ENCODE data around the gene HBD. TPM values are rescaled to one million over a fixed set of nuclear protein-coding genes. Genes with fewer than 3 reads are reported as not detected.
"Not testable (repeated sequence)": the region's sequence is repeated elsewhere in the genome, so short reads cannot be mapped to it uniquely, and the experiment has no call there.

The HBD gene
- 0.32 and 0.44 TPM in 2 replicates for total RNA-seq (2014; rRNA removed; shearing (Covaris generic))

DNA sequence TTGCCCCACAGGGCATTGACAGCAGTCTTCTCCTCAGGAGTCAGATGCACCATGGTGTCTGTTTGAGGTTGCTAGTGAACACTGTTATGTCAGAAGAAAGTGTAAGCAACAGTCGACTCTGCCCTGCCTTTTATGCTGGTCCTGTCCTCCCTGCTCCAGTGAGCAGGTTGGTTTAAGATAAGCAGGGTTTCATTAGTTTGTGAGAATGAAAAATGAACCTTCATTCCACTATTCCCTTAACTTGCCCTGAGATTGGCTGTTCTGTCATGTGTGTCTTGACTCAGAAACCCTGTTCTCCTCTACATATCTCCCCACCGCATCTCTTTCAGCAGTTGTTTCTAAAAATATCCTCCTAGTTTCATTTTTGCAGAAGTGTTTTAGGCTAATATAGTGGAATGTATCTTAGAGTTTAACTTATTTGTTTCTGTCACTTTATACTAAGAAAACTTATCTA is at the start of gene HBD:
Gene HBD (minus strand): TSS at position 103 of the 454 bp plus-strand sequence. CDS start 50 bp downstream, at position 53.
- DNase-seq (ENCODE audit: low read depth): peak; percentile 55

DNA sequence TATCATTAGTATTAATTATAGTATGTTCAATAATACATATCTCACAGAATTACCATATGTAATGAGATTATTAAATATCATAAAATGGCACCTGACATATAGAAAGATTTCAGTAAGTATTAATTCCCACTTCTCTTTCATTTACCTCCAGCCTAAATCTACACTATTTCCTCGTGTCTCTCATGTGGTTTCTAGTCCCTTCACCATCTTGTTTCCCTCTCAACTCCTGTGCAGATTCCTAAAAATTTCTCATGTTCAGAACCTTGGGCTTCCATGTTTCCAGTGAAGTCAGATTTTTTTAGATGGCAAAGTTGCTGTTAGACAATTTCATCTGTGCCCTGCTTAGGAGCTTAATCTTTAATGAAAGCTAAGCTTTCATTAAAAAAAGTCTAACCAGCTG is 49.6 kb upstream of the HBD start:
- DNase-seq (ENCODE audit: low read depth): no peak

DNA sequence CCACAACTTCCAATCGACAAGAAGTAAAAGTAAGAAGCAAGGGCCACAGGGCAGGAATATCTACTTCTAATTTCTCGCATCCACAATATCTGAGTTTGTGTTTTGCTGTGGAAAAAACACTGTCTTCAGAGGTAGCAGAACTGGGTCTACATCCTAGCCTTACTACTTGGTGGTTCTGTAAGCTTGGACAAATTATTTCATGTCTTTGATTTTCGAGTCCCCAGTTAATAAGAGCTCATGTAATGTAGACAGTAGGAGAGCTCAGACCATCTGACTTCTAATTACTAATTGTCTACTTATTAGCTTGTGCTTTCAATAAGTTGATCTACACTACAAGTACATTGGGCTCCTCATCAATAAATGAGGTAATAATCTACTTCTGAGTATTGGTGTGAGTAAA is 48.8 kb upstream of the HBD start:
- DNase-seq (ENCODE audit: low read depth): no peak

DNA sequence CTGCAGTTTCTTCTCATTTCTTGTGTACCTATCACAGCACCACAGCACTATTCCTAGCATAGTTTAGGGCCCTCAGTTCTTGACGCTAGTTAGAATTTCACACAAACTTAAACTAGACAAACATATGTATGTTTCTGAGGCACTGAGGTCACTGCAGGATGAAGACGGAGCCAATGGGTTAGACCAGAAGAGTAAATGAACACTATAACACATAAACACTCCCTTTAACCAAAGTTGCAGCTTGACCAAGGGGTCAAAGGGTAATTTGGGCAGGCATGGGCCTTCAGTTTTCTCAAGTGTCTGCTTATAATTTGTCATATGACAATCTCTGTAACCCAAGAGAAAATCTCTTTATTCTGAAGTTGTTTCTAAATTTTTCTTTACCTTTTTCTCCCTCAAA is 48.3 kb upstream of the HBD start:
- no peak for DNase-seq (ENCODE audit: low read depth)

DNA sequence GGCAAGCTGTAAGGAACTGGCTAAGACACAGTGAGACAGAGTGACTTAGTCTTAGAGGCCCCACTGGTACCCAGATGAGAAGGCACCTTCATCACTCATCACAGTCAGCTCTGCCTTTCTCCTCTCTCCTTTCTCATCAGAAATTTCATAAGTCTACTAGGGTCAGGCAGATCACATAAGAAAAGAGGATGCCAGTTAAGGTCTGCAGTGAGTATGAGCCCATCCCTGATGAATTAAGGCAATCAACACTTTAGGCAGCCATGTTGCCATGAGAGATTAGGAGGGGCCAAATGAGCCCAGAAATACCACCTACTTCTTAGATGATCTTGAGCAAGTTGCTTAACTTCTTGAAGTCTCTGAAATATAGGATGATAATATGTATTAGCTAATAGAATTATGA is 47.3 kb upstream of the HBD start:
- no peak for DNase-seq (ENCODE audit: low read depth)

DNA sequence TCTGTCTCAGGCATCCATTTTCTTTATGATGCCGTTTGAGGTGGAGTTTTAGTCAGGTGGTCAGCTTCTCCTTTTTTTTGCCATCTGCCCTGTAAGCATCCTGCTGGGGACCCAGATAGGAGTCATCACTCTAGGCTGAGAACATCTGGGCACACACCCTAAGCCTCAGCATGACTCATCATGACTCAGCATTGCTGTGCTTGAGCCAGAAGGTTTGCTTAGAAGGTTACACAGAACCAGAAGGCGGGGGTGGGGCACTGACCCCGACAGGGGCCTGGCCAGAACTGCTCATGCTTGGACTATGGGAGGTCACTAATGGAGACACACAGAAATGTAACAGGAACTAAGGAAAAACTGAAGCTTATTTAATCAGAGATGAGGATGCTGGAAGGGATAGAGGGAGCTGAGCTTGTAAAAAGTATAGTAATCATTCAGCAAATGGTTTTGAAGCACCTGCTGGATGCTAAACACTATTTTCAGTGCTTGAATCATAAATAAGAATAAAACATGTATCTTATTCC is 46.4 kb upstream of the HBD start:
- DNase-seq (ENCODE audit: low read depth): peak; percentile 99

DNA sequence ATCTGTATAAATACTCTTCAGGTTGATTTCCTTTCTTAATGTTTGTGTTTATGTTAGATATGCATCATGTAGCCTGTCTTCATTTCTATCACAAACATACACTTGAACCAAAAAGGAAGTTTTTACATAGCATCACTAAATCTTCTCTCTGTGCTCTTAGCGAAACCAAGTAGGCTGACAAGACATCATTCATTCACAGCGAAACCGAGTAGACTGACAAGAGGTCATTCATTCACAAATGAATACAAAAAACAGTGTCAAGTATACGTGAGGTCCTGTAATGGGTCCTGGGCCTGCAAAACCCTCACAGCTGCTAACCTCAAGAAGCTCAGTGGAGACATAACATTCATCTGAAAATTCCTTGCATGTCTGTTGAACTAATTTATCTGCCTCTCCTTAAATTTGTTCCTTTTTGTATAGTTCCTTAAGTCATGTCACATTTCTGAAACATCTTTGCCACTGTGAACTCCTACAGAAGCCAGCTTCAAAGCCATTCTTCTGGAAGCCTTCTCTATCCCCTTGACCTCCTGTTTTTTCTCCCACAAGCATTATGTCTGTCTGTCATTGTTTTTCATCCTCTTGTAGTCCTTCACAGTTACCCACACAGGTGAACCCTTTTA is 45.3 kb upstream of the HBD start:
- no peak for DNase-seq (ENCODE audit: low read depth)

DNA sequence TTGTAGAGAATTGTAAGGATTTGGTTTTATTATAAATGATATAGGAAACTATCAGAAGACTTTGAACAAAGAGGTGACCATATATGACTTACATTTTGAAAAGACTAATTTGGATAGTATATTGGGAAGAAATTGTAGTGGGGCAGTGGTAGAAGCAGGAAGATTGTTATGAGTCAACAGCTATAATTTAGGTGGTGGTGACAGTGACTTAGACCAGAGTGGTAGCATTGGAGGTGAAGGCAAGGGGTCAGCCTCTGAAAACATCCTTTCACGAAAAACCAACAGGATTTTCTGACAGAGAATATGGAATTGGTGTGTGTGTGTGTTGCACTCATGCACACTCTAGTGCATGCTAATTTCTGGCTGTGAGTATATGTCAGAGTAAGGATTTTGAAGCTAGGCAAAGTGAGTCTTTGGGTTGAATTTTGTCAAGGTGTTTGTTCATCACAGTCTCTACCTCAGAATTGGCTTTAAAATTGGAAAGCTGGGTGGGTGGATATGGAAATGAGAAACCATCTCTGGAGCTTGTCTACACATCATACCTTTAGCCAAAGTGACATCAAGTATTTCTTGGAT is 43.6 kb upstream of the HBD start:
- DNase-seq (ENCODE audit: low read depth): no peak

DNA sequence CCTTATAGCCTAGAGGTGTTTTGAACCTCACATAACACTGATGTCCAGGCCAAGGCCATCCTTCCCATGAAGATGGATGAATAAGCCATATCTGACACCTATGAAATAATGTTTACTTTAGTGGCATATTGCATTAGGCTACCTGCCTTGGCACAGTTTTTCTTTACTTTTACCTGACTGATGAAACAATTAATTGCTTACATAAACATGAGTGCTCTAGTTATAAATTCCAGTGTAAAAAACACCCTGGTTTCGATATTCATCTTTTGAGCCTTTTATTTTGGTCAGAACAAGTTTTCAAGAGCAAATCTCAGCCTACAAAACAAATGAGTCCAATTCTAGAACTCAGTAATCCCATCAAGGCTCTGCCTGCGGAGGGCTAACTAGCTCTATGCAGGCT is 42.4 kb upstream of the HBD start:
- DNase-seq (ENCODE audit: low read depth): no peak

DNA sequence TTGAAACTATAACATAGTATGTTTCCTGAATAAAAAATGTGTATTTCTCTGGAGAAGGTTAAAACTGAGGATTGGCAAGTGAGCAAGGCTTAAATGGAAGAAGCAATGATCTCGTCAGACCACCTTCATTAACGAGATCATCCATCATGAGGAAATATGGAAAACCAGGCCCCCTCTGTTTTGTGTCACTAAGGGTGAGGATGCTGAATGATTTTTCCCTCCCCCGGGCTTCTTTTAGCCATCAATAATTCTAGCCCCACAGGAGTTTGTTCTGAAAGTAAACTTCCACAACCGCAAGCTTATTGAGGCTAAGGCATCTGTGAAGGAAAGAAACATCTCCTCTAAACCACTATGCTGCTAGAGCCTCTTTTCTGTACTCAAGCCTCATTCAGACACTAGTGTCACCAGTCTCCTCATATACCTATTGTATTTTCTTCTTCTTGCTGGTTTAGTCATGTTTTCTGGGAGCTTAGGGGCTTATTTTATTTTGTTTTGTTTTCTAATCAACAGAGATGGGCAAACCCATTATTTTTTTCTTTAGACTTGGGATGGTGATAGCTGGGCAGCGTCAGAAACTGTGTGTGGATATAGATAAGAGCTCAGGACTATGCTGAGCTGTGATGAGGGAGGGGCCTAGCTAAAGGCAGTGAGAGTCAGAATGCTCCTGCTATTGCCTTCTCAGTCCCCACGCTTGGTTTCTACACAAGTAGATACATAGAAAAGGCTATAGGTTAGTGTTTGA is 41.3 kb upstream of the HBD start:
- DNase-seq (ENCODE audit: low read depth): no peak

DNA sequence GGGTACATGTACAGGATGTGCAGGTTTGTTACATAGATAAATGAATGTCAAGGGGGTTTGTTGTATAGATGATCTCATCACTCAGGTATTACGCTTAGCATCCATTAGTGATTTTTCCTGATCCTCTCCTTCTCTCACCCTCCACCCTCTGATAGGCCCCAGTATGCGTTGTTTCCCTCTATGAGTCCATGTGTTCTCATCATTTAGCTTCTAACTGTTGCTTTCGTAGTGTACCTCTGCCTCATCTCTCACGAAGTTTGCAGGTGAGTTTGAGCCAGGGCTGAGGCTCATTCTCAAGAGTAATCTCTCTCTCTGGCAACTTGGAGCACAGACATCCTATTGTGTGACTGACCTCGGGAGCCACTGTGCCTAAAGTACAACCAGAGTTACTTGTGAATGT is 40.1 kb upstream of the HBD start:
- DNase-seq (ENCODE audit: low read depth): no peak

DNA sequence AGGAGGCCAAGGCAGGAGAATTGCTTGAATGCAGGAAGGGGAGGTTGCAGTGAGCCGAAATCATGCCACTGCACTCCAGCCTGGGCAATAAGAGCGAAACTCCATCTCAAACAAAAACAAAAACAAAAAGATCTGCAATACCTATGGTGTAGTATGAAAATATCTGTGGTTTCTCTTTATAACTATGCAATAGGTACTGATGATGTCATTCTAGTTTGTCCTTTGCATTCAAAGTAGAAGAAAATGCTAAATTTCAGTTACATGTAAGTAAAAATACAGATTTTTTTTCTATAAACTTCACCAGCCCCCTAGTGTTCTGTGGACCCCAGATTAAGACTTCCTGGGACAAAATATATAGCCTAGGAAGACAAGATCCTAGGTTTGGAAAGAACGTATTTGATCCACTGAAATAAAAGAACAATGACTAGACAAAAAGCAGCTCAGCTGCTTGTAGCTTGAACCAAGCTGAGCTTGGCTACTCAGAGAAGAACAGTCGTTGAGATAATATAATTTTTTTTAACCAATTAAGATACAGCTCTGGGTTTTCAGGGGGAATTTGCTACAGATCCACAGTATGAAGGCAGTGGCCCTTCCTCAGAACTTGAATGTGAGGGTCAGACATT is 38.2 kb upstream of the HBD start:
- DNase-seq (ENCODE audit: low read depth): no peak

DNA sequence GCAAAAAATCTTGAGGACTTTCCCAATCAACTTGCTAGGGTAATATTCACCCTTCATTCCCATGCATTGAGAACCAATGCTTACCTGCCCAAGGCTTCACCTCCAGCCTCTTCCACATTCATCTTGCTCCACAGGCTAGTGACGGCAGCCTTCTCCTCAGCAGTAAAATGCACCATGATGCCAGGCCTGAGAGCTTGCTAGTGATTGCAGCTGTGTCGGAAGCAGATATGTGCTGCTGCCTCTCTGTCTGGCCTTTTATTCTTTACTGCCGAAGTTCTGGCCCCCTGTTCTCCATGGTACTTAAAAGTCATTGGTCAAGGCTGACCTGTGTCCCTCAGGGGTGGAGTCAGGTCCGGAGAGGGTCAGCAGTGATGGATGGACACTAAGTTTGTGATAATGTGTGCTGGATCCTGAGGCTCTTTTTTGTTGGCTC is 35.4 kb upstream of the HBD start, which contains the start of gene HBE1:
Gene HBE1 (minus strand): TSS at position 231 of the 433 bp plus-strand sequence. CDS start 55 bp downstream, at position 176.
- no peak for DNase-seq (ENCODE audit: low read depth)

DNA sequence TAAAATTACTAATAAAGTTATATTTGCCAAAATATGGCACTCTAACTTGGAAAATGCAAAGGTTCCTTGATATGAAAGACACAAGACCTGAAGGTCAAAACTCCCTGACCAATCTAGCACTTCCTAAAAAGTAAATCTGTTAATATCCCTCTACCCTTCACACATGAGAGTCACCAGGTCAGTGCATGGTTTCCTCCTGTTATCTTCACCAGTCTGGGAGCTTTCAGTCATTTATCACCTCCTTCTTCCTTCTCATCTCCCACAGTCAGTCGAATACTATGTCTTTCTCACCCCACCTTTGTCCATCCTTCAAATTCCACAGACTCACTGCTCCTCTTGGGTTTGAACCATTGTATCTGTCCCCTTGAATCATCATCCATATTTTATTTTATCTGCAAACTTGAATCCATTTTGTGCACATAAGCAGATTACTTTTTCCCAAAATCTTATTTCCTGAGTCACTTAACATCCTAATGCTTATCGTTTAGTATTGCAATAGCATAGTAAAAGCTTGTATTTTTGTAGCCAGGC is 32.8 kb upstream of the HBD start:
- DNase-seq (ENCODE audit: low read depth): no peak

DNA sequence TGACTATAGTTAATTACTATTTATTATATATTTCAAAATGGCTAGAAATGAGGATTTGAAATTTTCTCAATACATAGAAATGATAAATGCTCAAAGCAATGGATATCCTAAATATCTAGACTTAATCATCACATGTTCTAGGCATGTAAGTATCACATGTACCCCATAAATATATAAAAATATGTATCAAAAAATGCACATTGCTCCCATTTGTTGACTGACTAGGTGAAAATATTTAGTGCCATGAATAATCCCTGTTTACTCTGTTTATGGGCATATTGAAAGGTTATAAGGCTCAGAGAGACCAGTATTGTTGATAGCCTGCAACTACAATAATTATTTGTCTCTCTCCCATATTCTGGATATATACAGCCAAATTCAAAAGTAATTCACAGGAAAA is 32.3 kb upstream of the HBD start:
- no peak for DNase-seq (ENCODE audit: low read depth)

DNA sequence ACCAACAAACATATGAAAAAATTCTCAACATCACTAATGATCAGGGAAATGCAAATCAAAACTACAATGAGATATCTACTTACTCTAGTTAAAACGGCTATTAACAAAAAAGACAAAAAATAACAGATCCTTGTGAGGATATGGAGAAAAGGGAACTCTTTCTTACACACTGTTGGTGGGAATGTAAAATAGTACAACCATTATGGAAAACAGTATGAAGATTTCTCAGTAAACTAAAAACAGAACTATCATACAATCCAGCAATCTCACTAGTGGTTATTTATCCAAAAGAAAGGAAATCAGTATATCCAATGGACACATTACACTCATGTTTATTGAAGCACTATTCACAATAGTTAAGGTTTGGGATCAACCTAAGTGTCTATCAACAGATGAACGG is 31.5 kb upstream of the HBD start:
- DNase-seq (ENCODE audit: low read depth): no peak

DNA sequence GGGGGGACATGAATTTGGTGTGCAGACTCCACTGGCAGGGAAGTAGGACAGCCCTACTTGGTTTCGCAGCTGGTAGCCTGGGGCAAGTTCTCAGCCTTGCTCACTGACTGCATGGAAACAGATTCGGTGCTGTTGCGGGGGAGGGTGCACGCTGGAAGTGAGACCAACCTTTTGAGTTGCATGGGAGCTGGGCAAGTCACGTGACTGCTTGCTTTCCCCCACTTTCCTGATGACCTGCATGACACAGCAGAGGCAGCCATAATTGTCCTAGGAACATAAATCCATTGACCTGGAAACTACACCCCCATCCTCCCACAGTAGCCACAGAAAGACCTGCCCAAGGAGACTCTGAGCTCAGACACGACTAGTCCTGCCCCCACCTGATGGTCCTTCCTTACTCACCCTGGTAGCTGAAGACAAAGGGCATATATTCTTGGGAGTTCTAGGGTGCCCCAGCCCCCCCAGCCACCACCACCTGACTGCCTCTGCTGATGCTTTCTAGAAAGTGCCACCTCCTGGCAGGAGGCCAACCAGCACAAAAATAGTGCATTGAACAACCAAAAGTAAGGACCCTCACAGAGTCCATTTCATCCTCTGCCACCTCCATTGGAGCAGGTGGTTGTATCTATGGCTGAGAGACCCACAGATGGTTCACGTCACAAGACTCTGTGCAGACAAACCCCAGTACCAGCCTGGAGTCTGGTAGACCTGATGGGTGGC is 24.4 kb upstream of the HBD start:
- peak; percentile 73 for DNase-seq (ENCODE audit: low read depth)

DNA sequence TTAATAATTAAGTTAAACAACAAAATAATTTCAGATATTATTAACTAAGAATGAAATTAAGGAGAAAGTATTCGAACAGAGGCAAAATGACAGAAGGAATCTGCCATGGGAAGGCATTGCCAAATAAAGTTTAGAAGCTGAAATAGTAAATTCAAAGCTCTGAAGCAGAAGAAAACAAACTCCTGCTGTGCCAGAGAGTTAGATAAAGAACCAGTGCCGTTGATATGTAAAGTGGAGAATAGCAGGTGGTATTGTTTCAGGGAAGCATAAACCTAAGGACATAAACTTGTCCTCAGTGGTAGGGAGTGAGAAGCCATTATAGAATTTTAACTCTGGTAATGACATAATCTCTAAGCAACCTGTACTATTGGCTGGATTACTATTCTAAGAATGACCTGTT is 23.0 kb upstream of the HBD start:
- DNase-seq (ENCODE audit: low read depth): no peak

DNA sequence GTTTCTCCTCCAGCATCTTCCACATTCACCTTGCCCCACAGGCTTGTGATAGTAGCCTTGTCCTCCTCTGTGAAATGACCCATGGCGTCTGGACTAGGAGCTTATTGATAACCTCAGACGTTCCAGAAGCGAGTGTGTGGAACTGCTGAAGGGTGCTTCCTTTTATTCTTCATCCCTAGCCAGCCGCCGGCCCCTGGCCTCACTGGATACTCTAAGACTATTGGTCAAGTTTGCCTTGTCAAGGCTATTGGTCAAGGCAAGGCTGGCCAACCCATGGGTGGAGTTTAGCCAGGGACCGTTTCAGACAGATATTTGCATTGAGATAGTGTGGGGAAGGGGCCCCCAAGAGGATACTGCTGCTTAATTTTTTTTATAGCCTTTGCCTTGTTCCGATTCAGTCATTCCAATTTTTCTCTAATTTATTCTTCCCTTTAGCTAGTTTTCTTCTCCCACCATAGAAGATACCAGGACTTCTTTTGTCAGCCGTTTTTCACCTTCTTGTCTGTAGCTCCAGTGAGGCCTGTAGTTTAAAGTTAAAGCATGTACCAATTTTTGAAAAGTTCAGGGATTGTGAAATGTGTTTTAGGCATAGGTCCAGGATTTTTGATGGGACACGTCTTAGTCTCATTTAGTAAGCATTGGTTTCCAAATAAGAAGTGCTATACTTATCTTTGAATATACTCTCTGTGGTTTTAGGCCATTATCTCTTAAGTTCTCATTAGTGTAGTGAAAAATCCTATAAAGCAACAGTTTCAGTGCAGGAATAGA is 20.5 kb upstream of the HBD start, which contains the start of gene HBG2:
Gene HBG2 (minus strand): TSS at position 136 of the 768 bp plus-strand sequence. CDS start 53 bp downstream, at position 83.
- not testable (repeated sequence) for DNase-seq (ENCODE audit: low read depth)

DNA sequence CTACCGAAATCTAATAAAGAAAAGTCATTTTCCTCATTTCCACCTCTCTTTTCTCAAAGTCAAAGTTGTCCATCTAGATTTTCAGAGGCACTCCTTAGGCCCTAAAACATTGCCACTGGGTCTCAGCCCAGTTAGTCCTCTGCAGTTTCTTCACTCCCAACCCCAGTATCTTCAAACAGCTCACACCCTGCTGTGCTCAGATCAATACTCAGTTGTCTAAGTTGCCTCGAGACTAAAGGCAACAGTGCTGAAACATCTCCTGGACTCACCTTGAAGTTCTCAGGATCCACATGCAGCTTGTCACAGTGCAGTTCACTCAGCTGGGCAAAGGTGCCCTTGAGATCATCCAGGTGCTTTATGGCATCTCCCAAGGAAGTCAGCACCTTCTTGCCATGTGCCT is 19.7 kb upstream of the HBD start:
- not testable (repeated sequence) for DNase-seq (ENCODE audit: low read depth)

Data from M059J (cell line).